Endodermal cell (in vitro differentiated cells): ENCODE results near the gene RAB3B. TPM values are rescaled to one million over a fixed set of nuclear protein-coding genes. Genes with fewer than 3 reads are reported as not detected.

Experiments used
- DNase-seq: peaks from one replicate; pipeline ENCODE4 v3.0.0-alpha.2; 2017
- H3K27ac ChIP-seq: 2 replicates; pipeline ENCODE4 v1.5.1; 2013; ENCODE audit warnings: mild to moderate bottlenecking, low read depth, low read length, moderate library complexity
- H3K27me3 ChIP-seq: 2 replicates; pipeline ENCODE4 v1.6.1; 2013; ENCODE audit warnings: mild to moderate bottlenecking, low read length, moderate library complexity; ENCODE audit not compliant: insufficient read depth, control insufficient read depth, poor library complexity, severe bottlenecking
- H3K36me3 ChIP-seq: 2 replicates; pipeline ENCODE4 v1.7.0; 2013; ENCODE audit warnings: mild to moderate bottlenecking, low read length, moderate library complexity; ENCODE audit not compliant: control insufficient read depth, insufficient read depth
- H3K4me1 ChIP-seq: one replicate; pipeline ENCODE4 v1.7.0; 2013; ENCODE audit warnings: low read length; ENCODE audit not compliant: control insufficient read depth, insufficient read depth
- H3K4me3 ChIP-seq: 2 replicates; pipeline ENCODE4 v1.5.1; 2013; ENCODE audit warnings: mild to moderate bottlenecking, low read length, moderate library complexity
- H3K9ac ChIP-seq: 2 replicates; pipeline ENCODE4 v1.6.1; 2013; ENCODE audit warnings: mild to moderate bottlenecking, low read length, moderate library complexity; ENCODE audit not compliant: poor library complexity, severe bottlenecking; ENCODE audit errors: extremely low read depth
- H3K9me3 ChIP-seq: 2 replicates; pipeline ENCODE4 v1.6.1; 2013; ENCODE audit warnings: mild to moderate bottlenecking, low read length, moderate library complexity; ENCODE audit not compliant: control insufficient read depth
- H3K27ac Mint-ChIP-seq: 2 replicates; pipeline ENCODE4 v1.8.0; 2020; ENCODE audit warnings: mixed read lengths
- H3K27me3 Mint-ChIP-seq: 2 replicates; pipeline ENCODE4 v1.8.0; 2021; ENCODE audit warnings: mild to moderate bottlenecking, mixed read lengths; ENCODE audit not compliant: insufficient read depth
- H3K36me3 Mint-ChIP-seq: 2 replicates; pipeline ENCODE4 v1.8.0; 2020; ENCODE audit warnings: low read depth, mixed read lengths
- H3K4me1 Mint-ChIP-seq: 2 replicates; pipeline ENCODE4 v1.8.0; 2020; ENCODE audit warnings: mixed read lengths
- H3K4me3 Mint-ChIP-seq: 2 replicates; pipeline ENCODE4 v1.8.0; 2020; ENCODE audit warnings: mild to moderate bottlenecking, moderate library complexity, mixed read lengths
- H3K9me3 Mint-ChIP-seq: 2 replicates; pipeline ENCODE4 v1.8.0; 2020; ENCODE audit warnings: mild to moderate bottlenecking, mixed read lengths
- CTCF ChIP-seq: fragments of 200-600 bp; sonication (generic); conservative IDR thresholded peaks from 2 replicates; pipeline ENCODE4 v1.5.0; 2021; ENCODE audit warnings: antibody characterized with exemption, mild to moderate bottlenecking
- WGBS, 2 experiments: methylation state at CpG; one replicate each; pipeline versions ENCODE4 v1.1.5 to v1.1.7; 2013; ENCODE audit warnings: missing lambda C conversion rate in 2 of 2, mixed read lengths in 1 of 2; ENCODE audit not compliant: insufficient coverage in 1 of 2, insufficient read length in 1 of 2; 5-methylcytosine and 5-hydroxymethylcytosine counted together
- total RNA-seq, 2 donors: library from RNA; stranded (reverse); fragmentation: NEBNext Ultra II Directional in 1 of 2; extraction: Animal tissue kit (Norgen Biotek cat#: 25700) in 1 of 2; gene quantifications; 2 replicates in 1 of 2; 3 replicates in 1 of 2; pipeline ENCODE4 v1.2.1, GENCODE V29; 2021

RAB3B gene
- total RNA-seq, 2 donors from 2014 or later, result 58.1 to 66.0 TPM

GRCh38 chr1:51878616-51879336, 111.7 kb downstream of the RAB3B start, which contains the start of gene NRDC:
TSS of gene NRDC (minus strand) at chr1:51878727. CDS start at chr1:51878615, 112 bp downstream.
- no peaks in the 10 kb centered on the region for H3K9me3 Mint-ChIP-seq
- H3K4me1 ChIP-seq, result no peaks in the 10 kb centered on the region
- peaks cover 11% of the 10 kb centered on the region for H3K4me1 Mint-ChIP-seq
- peaks cover 6% of the 10 kb centered on the region for H3K36me3 Mint-ChIP-seq
- H3K9ac ChIP-seq, result peak within 1 kb of the TSS; percentile 95
- 0% methylated on average over 34 to 54 of the region's 54 CpGs for WGBS, 2 experiments
- no peak for TF ChIP-seq CTCF
- H3K27me3 Mint-ChIP-seq, result peaks cover 18% of the 10 kb centered on the region
- no peaks in the 10 kb centered on the region for H3K9me3 ChIP-seq
- H3K4me3 Mint-ChIP-seq, result no peak within 1 kb of the TSS
- peak within 1 kb of the TSS; percentile 95 for H3K27ac ChIP-seq
- H3K36me3 ChIP-seq, result peaks cover 3% of the 10 kb centered on the region
- DNase-seq, result peak; percentile 100
- peaks cover 32% of the 10 kb centered on the region for H3K27me3 ChIP-seq
- H3K4me3 ChIP-seq, result peak within 1 kb of the TSS; percentile 95
- H3K27ac Mint-ChIP-seq, result no peak within 1 kb of the TSS

- TF ChIP-seq CTCF, result no peak
- peaks cover 27% of the 10 kb centered on the region for H3K27me3 ChIP-seq
- H3K36me3 ChIP-seq, result peaks cover 3% of the 10 kb centered on the region
- H3K9me3 Mint-ChIP-seq, result no peaks in the 10 kb centered on the region
- H3K27ac ChIP-seq, result peak overlapping the region; percentile 95
- H3K4me1 ChIP-seq, result no peaks in the 10 kb centered on the region
- peaks cover 6% of the 10 kb centered on the region for H3K36me3 Mint-ChIP-seq
- H3K9me3 ChIP-seq, result no peaks in the 10 kb centered on the region
- peaks cover 11% of the 10 kb centered on the region for H3K4me1 Mint-ChIP-seq
- peak overlapping the region; percentile 95 for H3K4me3 ChIP-seq
- H3K27ac Mint-ChIP-seq, result no peak overlapping the region
- DNase-seq, result no peak
- 0% methylated on average over 10 to 17 of the region's 17 CpGs for WGBS, 2 experiments
- no peak overlapping the region for H3K4me3 Mint-ChIP-seq
- H3K27me3 Mint-ChIP-seq, result peaks cover 13% of the 10 kb centered on the region
- peak overlapping the region; percentile 95 for H3K9ac ChIP-seq
Observed at GRCh38 chr1:51878308-51878615, 112.2 kb downstream of the RAB3B start.

- no peaks in the 10 kb centered on the region for H3K9me3 Mint-ChIP-seq
- H3K27me3 Mint-ChIP-seq, result peaks cover 7% of the 10 kb centered on the region
- no peak overlapping the region for H3K27ac Mint-ChIP-seq
- peaks cover 9% of the 10 kb centered on the region for H3K36me3 ChIP-seq
- DNase-seq, result no peak
- H3K9ac ChIP-seq, result peak overlapping the region; percentile 95
- H3K9me3 ChIP-seq, result no peaks in the 10 kb centered on the region
- peak overlapping the region; percentile 95 for H3K27ac ChIP-seq
- peaks cover 11% of the 10 kb centered on the region for H3K4me1 Mint-ChIP-seq
- peak overlapping the region; percentile 95 for H3K4me3 ChIP-seq
- H3K4me1 ChIP-seq, result no peaks in the 10 kb centered on the region
- H3K27me3 ChIP-seq, result peaks cover 21% of the 10 kb centered on the region
- no peak for TF ChIP-seq CTCF
- WGBS, 2 experiments, result 7 to 13% methylated on average over 15 to 21 of the region's 21 CpGs
- peaks cover 12% of the 10 kb centered on the region for H3K36me3 Mint-ChIP-seq
- no peak overlapping the region for H3K4me3 Mint-ChIP-seq
Observed at GRCh38 chr1:51877434-51878307, 112.8 kb downstream of the RAB3B start.
